Measurements from ENCODE around the gene ZNF276. TPM values are rescaled to one million over a fixed set of nuclear protein-coding genes. Genes with fewer than 3 reads are reported as not detected.

ZNF276 gene
- total RNA-seq, 4 donors from 2014 or later: 10.9 to 39.6 (median 22.2) TPM

- TF ChIP-seq CTCF (IDR thresholded peaks at IDR 0.05; ENCODE audit: low read depth): no peak
Measured at GRCh38 chr16:89722392-89723278, 1.3 kb downstream of the ZNF276 start.

DNA sequence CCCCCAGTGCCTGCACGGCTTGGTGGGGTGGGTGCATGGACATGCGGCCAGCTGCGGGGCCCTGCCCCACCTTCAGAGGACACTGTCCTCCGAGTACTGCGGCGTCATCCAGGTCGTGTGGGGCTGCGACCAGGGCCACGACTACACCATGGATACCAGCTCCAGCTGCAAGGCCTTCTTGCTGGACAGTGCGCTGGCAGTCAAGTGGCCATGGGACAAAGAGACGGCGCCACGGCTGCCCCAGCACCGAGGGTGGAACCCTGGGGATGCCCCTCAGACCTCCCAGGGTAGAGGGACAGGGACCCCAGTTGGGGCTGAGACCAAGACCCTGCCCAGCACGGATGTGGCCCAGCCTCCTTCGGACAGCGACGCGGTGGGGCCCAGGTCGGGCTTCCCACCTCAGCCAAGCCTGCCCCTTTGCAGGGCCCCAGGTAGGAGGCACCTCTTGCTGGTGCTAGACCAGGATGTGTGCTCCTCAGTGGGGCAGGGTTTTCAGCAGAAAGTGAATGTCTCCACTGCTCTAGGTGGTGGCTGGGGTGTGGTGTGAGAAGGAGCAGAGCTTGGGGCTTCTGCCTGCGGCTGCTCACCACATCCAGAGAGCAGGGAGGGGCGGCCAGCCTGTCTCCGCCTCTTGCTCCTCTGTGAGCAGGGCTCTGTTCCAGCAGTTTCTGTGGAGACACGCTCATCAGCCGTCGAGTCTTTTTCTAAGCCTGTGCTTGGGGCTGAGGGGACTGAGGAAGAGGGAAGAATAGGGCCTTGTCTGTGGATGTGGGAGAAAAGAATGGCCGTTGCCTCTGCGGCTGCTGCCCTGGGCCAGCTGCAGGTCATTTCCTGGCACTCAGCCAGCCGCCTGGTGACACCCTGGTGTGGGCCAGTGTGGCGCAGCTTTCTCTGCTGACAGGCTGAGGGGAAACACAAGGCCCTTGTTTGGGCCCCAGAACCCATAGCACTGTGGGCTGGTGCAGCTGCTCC, 2.2 kb downstream of the ZNF276 start:
- TF ChIP-seq CTCF (IDR thresholded peaks at IDR 0.05; ENCODE audit: low read depth): no peak

DNA sequence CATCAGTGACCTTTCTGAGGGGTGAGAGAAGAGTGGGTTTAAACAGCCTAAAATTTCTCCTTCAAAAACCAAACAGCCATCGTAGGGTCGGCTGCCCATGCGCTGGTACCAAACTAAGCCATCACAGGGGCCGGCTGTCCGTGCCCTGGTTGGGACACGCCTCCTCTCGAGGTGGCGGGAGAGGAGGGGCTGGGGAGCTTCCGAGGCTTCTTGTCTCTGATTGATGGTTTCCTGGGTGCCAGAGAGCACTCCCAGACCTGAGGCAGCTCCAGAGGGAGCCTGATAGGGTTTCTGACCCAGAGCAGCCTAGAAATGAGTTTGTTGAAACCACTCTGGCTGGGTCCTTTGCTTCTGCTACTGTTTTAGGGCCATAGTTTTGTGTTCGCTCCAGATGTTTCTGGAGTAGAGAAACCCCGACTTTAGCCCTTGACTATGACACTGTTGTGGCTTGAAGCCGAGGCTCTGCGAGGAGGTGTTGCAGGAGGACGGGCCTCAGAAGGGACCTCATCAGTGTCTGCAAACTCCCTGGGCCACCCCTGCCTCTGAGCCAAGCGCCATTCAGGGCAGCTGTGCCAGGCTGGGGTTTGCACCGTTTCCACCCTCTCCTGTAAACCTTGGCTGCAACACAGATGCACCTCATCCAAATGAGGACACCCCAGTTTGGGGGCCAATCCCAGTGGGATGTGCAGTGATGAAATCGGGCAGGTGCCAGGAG, 6.2 kb downstream of the ZNF276 start:
- TF ChIP-seq CTCF (IDR thresholded peaks at IDR 0.05; ENCODE audit: low read depth): no peak

GRCh38 chr16:89729293-89729692, 8.0 kb downstream of the ZNF276 start:
- TF ChIP-seq CTCF (IDR thresholded peaks at IDR 0.05; ENCODE audit: low read depth): no peak

DNA sequence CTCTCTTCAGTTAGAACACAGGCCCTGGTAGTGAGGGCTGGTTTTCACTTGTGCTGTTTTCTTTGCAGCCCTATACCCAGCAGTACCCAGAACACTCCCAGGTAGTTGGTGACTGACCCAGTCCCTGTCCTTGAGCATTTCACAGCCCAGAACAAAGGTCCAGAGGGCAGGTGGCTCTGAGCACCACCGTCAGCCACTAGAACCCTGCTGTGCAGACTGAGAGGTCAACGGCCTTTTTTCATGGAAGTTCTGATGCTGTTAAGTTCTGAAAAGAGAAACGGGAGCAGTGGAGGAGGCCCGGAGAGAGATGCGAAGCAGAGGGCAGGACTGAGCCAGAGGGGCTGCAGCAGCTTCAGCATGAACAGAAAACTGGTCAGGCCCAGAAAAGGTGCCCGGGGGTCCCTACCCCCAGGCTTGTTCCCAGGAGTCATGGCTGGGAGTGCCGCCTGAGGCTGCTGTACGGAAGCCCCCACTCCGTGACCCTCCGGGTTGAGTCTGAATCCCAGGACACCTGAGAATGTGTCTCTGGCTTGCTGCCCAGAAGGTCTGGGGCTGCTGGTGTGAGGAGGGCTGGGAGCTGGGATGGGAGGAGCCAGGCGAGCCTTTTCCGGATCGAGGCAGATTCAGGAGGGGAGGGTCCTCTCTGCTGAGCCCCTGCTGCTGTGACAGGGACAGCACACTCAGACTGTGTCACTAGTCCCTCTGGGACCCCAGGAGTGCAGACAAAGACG, 8.7 kb downstream of the ZNF276 start:
- no peak for TF ChIP-seq CTCF (IDR thresholded peaks at IDR 0.05; ENCODE audit: low read depth)

GRCh38 chr16:89730610-89731234, 9.4 kb downstream of the ZNF276 start:
- no peak for TF ChIP-seq CTCF (IDR thresholded peaks at IDR 0.05; ENCODE audit: low read depth)
